Adrenal gland (tissue), 12 donors: Measurements from ENCODE around the gene SLC7A6OS. TPM values are rescaled to one million over a fixed set of nuclear protein-coding genes. Genes with fewer than 3 reads are reported as not detected.

Source experiments
- DNase-seq, 7 donors: peaks; one replicate each; pipeline ENCODE4 v3.0.0-alpha.2; 2019 to 2020
- H3K27ac ChIP-seq, 5 donors: fragments of 200-600 bp; sonication (generic) in 4 of 5; 1 replicate in 3 of 5; 2 replicates in 2 of 5; pipeline versions ENCODE4 v1.5.1 to v1.8.0; 2016 to 2020; ENCODE audit warnings: mild to moderate bottlenecking in 1 of 5
- H3K27me3 ChIP-seq: fragments of 200-600 bp; 2 replicates; pipeline ENCODE4 v1.8.0; 2021
- H3K36me3 ChIP-seq, 2 donors: fragments of 200-600 bp; replicated peaks in 1 of 2; 1 replicate in 1 of 2; 2 replicates in 1 of 2; pipeline versions ENCODE4 v1.5.1 to v1.8.0; 2018 to 2022
- H3K4me1 ChIP-seq, 2 donors: fragments of 200-600 bp; replicated peaks in 1 of 2; 1 replicate in 1 of 2; 2 replicates in 1 of 2; pipeline versions ENCODE4 v1.5.1 to v1.8.0; 2018 to 2021
- H3K4me3 ChIP-seq, 4 donors: fragments of 200-600 bp; sonication (generic) in 3 of 4; one replicate each; pipeline ENCODE4 v1.5.1; 2016 to 2018
- H3K9me3 ChIP-seq, 3 donors: fragments of 200-600 bp; sonication (generic) in 1 of 3; replicated peaks in 1 of 3; 1 replicate in 2 of 3; 2 replicates in 1 of 3; pipeline versions ENCODE4 v1.5.1 to v1.8.0; 2016 to 2021
- POLR2A ChIP-seq, 2 donors: fragments of 450-650 bp; IDR thresholded peaks; one replicate each; pipeline ENCODE4 v1.6.1; 2017; ENCODE audit warnings: antibody characterized with exemption in 2 of 2, mild to moderate bottlenecking in 2 of 2, moderate library complexity in 1 of 2
- WGBS, 4 donors: extraction: QIAGEN DNeasy Blood & Tissue Kit in 2 of 4; methylation state at CpG; one replicate each; pipeline versions ENCODE4 v1.1.5 to v1.1.7; 2013 to 2017; 5-methylcytosine and 5-hydroxymethylcytosine counted together
- intact Hi-C, 2 donors: fragments of 100-400 bp; cut with DNase I; formaldehyde crosslinking; loops; one replicate each; pipeline versions ENCODE4 v1.14.1 to v1.15.0; 2022 to 2023
- polyA plus RNA-seq, 3 donors: library from polyadenylated mRNA; stranded (reverse); fragments of 200-250 nt in 2 of 3; fragments of 350-450 nt in 1 of 3; fragmentation: Illumina TruSeq in 1 of 3; extraction: RNeasy Lipid Tissue Mini Kit (QIAGEN cat#74804) in 1 of 3; gene quantifications; one replicate each; pipeline ENCODE4 v1.2.3, GENCODE V29; 2013 to 2014
- total RNA-seq, 9 donors: library from RNA; depleted of rRNA in 4 of 9; stranded (reverse); fragments of >200 nt in 4 of 9; fragments of 120-200 nt in 1 of 9; fragmentation: NEBNext Ultra II Directional in 1 of 9; extraction: Animal tissue kit (Norgen Biotek cat#: 25700) in 1 of 9; gene quantifications; one replicate each; pipeline versions ENCODE4 v1.1.0 to v1.2.4, GENCODE V29; 2013 to 2023
- TF ChIP-seq, protein P1 (sequence below), 6 experiments: fragments of 450-650 bp in 4 of 6; fragments of 200-600 bp in 2 of 6; sonication (generic) in 1 of 6; IDR thresholded peaks; 1 replicate in 5 of 6; 2 replicates in 1 of 6; pipeline versions ENCODE4 v1.5.1 to v1.8.0; 2016 to 2021; ENCODE audit warnings: antibody characterized with exemption in 6 of 6, mild to moderate bottlenecking in 2 of 6, moderate library complexity in 1 of 6
- donor health status: healthy with polysubstance abuse.
- donor health status: Bipolar disorder and iron deficiency.
- donor health status: DM: yes; HTN: yes; CAD: no.
- donor health status: DM: no; HTN: no; CAD: no.
- donor health status: DM: no; HTN: no; CAD: no.
- donor health status: DM: yes; HTN: yes; CAD: no.

Gene SLC7A6OS
- total and polyA plus RNA-seq, 12 donors, result 5.7 to 18.6 (median 13.8) TPM

GRCh38 chr16:68357923-68358322, 47.2 kb upstream of the SLC7A6OS start:
- TF ChIP-seq, protein P1, sequence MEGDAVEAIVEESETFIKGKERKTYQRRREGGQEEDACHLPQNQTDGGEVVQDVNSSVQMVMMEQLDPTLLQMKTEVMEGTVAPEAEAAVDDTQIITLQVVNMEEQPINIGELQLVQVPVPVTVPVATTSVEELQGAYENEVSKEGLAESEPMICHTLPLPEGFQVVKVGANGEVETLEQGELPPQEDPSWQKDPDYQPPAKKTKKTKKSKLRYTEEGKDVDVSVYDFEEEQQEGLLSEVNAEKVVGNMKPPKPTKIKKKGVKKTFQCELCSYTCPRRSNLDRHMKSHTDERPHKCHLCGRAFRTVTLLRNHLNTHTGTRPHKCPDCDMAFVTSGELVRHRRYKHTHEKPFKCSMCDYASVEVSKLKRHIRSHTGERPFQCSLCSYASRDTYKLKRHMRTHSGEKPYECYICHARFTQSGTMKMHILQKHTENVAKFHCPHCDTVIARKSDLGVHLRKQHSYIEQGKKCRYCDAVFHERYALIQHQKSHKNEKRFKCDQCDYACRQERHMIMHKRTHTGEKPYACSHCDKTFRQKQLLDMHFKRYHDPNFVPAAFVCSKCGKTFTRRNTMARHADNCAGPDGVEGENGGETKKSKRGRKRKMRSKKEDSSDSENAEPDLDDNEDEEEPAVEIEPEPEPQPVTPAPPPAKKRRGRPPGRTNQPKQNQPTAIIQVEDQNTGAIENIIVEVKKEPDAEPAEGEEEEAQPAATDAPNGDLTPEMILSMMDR (IDR thresholded peaks at IDR 0.05), result no peak
- no peak for TF ChIP-seq POLR2A (IDR thresholded peaks at IDR 0.05)
- Histone ChIP-seq H3K4me3 (no peak overlapping the region), H3K9me3 (no peaks in the 10 kb centered on the region), H3K27ac (peak overlapping the region in 3 of 5 donors; percentile 19 to 72 (median 44)), H3K36me3 (peaks cover 0 to 31% of the 10 kb centered on the region in 2 donors), H3K4me1 (peaks cover 24 to 28% of the 10 kb centered on the region in 2 donors), H3K27me3 (no peaks in the 10 kb centered on the region)
- intact Hi-C loops, result no loop called here
- WGBS, 4 donors, result 45 to 58% (median 51%) methylated on average over 6 to 11 of the region's 11 CpGs
- peak in 5 of 7 donors; percentile 65 to 80 (median 74) for DNase-seq

- intact Hi-C loops, result no loop called here
- H3K27ac ChIP-seq, result peak overlapping the region in 3 of 5 donors; percentile 19 to 72 (median 44)
- peak in 1 of 7 donors; percentile 23 for DNase-seq
- no peak for TF ChIP-seq POLR2A (IDR thresholded peaks at IDR 0.05)
- TF ChIP-seq, protein P1 (IDR thresholded peaks at IDR 0.05), result no peak
- no peak overlapping the region for H3K4me3 ChIP-seq
- peaks cover 24 to 28% of the 10 kb centered on the region in 2 donors for H3K4me1 ChIP-seq
- H3K27me3 ChIP-seq, result no peaks in the 10 kb centered on the region
- WGBS, 4 donors, result 78 to 96% (median 81%) methylated on average over 6 to 9 of the region's 9 CpGs; no CpG with 5 or more reads in 1 of the 4 donors
- H3K36me3 ChIP-seq, result peaks cover 0 to 34% of the 10 kb centered on the region in 2 donors
- H3K9me3 ChIP-seq, result no peaks in the 10 kb centered on the region
Observed at GRCh38 chr16:68357521-68357922, 46.8 kb upstream of the SLC7A6OS start.

DNA sequence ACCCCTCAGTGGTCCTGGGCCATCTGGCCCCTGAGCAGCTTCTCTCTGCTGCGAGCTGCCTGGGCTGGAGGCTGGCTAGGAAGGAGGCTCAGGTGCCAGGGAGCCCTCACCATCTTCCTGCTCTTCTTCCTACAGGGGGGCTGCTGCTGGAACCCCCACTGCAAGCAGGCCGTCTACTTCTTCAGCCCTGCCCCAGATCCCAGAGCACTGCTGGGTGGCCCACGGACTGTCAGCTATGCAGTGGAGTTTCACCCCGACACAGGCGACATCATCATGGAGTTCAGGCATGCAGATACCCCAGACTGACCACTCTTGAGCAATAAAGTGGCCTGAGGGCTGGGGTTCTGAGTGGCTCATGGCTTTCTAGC, 46.2 kb upstream of the SLC7A6OS start:
- 68 to 95% (median 87%) methylated on average over 4 to 5 of the region's 5 CpGs for WGBS, 4 donors
- no peaks in the 10 kb centered on the region for H3K9me3 ChIP-seq
- H3K27me3 ChIP-seq, result no peaks in the 10 kb centered on the region
- intact Hi-C loops, result no loop called here
- no peak for DNase-seq
- H3K4me3 ChIP-seq, result no peak overlapping the region
- peaks cover 0 to 40% of the 10 kb centered on the region in 2 donors for H3K36me3 ChIP-seq
- peak overlapping the region in 1 of 5 donors; percentile 72 for H3K27ac ChIP-seq
- TF ChIP-seq, protein P1 (IDR thresholded peaks at IDR 0.05), result no peak
- TF ChIP-seq POLR2A (IDR thresholded peaks at IDR 0.05), result no peak
- peaks cover 24 to 28% of the 10 kb centered on the region in 2 donors for H3K4me1 ChIP-seq

- 41 to 54% (median 48%) methylated on average over 7 to 28 of the region's 28 CpGs for WGBS, 4 donors
- H3K36me3 ChIP-seq, result peaks cover 0 to 44% of the 10 kb centered on the region in 2 donors
- TF ChIP-seq, protein P1 (IDR thresholded peaks at IDR 0.05), result peak in 1 of 6 experiments; percentile 12
- TF ChIP-seq POLR2A (IDR thresholded peaks at IDR 0.05), result no peak
Observed at GRCh38 chr16:68356249-68356918, 45.6 kb upstream of the SLC7A6OS start.

More at GRCh38 chr16:68356249-68356918, 45.6 kb upstream of the SLC7A6OS start:
- Histone ChIP-seq H3K27me3 (no peaks in the 10 kb centered on the region), H3K27ac (peak overlapping the region in 1 of 5 donors; percentile 72), H3K9me3 (no peaks in the 10 kb centered on the region), H3K4me1 (peaks cover 19 to 25% of the 10 kb centered on the region in 2 donors), H3K4me3 (no peak overlapping the region)
- peak in 6 of 7 donors; percentile 72 to 82 (median 76) for DNase-seq
- intact Hi-C loops, result no loop called here
